NCI-H1417 treated with DMSO at 0.1 percent for 48 hours (cell line): ENCODE data around the gene AK3.

Experiments used
- DNase-seq: peaks from one replicate; lab custom pipeline; 2025; lab: John Stamatoyannopoulos, UW

The AK3 gene

GRCh38 chr9:4746278-4747030 lies 5.5 kb upstream of the AK3 start:
- no peak for DNase-seq

- DNase-seq = no peak
These were observed 2.3 kb upstream of the AK3 start for GRCh38 chr9:4743131-4743875.

GRCh38 chr9:4742246-4742645 lies 1.2 kb upstream of the AK3 start:
- DNase-seq = no peak

DNA sequence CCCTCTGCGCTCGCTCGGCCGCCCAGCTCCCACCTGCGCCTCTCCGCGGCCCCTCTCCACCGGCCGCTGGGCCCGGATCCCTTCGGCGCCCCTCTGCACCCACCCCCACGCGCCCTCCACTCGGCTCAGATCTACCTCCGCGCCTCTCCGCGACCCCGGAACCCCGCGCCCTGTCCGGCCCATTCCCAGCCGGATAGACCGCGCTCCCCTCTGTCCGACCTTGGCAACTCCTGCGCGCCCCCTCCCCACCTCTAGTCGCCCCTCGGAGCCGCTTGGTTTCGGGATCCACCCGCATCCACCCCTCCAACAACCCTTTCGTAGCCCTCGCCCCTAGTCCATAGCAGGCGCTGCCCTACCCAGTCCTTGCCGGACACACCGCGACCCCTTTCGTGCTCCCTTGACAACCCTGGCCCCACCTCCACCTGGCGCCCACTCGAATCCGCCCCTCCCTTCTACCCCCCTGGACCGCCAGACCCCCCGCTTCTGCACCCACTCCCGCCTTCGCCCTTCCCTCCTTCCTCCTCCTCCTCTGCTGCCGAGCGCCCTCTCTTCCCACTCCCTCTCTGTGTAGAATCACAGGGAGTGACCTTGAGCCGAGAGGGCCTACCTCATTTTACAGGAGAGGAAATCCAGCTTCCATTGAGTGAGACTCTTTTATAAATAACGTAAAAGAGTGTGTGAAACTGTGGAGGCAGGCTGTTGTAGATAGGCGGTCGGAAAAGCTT lies 525 bp upstream of the AK3 start:
- no peak for DNase-seq

- DNase-seq = no peak
These were observed 689 bp downstream of the AK3 start for GRCh38 chr9:4740388-4740637.

- no peak for DNase-seq
These were observed 1.2 kb downstream of the AK3 start for GRCh38 chr9:4739587-4740387.

- no peak for DNase-seq
These were observed 2.0 kb downstream of the AK3 start for GRCh38 chr9:4738866-4739586.

DNA sequence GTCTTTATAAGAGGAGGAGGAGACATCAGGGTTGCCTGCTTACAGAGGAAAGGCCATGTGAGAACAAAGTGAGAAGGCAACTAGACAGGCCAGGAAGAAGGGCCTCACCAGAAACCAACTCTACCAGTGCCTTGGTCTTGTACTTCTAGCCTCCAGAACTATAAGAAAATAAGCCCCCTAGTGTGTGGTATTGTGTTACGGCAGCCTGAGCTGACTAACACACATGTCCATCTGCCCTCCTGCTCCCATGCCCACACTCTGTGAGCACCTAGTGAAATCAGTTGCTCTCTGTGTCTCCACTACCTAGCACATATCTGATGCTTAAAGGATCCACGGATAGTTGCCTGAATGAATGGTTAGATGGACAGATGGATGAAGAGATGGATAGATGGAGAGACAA lies 6.9 kb downstream of the AK3 start:
- DNase-seq = no peak

DNA sequence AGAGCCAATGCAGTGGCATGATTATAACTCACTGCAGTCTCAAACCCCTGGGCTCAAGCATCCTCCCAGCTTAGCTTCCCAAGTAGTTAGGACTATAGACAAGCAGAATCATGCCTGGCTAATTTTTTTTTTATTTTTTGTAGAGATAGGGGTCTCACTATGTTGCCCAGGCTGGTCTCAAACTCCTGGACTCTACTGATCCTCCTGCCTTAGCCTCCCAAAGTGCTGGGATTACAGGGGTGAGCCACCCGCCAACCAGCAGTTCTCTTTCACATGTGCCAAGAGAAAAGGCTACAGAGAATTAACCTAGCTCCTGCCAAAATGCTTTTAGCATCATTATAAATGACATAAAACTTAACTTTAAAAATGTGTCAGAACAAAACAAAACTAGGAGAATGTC lies 8.1 kb downstream of the AK3 start:
- DNase-seq = no peak

GRCh38 chr9:4727593-4727992 lies 13.4 kb downstream of the AK3 start:
- DNase-seq = no peak

DNA sequence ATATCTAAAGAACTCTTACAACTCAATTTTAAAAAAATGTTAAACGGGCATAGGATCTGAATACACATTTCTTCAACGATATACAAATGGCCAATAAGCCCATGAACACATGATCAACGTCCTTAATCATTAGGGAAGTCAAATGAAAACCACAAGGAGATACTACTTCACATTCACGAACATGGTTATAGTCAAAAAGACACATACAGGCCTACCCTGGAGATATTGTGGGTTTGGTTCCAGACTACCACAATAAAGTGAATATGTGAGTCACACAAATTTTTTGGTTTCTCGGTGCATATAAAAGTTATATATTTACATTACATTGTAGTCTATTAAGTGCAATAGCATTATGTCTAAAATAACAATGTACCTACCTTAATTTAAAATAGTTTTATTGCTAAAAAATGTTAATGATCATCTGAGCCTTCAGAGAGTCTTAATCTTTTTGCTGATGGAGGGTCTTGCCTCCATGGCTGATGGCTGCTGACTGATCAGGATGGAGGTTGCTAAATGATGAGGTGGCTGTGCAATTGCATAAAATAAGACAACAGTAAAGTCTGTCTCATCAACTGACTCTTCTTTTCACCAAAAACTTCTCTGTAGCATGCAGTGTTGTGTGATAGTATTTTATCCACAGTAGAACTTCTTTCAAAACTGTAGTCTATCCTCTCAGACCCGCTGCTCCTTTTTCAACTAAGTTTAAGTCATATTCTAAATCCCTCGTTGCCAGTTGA lies 15.1 kb downstream of the AK3 start:
- no peak for DNase-seq

DNA sequence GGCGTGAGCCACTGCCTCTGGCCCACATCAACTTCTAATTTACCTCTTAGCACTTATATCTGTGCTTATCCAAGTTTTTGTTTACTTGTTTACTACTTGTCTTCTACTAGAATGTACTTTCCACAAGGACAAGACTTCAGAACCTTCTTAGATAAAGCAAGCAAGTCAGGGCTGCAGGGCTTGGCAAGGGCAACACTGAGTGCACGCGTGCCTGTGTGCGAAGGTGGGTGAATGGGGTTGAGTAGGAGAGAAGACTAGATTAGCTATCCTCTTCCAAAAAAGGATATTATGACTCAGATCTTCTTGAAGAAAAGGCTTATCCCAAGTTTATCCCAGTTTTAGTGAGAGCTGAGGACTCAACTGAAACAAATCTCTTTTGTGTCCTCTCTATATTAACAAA lies 19.3 kb downstream of the AK3 start:
- no peak for DNase-seq

GRCh38 chr9:4718911-4719310 lies 22.1 kb downstream of the AK3 start:
- DNase-seq = no peak

DNA sequence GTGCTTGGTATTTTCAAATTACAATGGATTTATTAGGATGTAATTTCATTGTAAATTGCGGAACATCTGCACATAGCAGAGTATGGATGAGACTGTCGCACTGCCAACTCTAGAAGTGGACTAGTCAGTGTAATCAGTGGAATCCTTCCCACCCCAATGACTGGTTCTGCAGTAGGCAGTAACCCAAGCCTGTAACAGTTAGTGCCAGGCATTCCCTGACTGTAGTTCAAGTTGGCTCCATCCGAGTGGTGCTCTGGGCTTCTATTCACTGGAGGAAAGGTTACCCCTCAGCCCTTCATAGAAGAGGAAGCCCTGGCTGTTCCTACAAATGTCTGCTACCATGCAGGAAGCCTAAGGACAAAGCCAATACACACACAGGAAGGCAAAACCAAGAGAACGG lies 23.2 kb downstream of the AK3 start:
- no peak for DNase-seq

DNA sequence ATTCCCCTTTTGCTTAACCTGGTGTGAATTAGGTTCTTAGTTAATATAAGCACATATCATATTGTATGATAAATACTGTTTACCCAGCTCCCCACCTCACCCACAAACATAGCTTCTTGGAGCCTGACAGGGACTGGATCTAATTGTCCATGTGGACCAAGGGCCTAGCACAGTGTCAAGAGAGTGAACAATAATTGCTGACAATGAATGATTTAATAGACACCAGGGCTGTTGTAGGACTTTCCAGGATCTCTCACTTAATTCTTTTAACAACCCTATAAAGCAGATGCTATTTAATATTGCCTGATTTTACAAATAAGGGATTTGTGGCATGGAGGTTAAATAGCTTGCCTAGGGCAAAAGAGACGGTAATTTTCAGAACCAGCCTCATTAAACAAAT lies 24.8 kb downstream of the AK3 start:
- DNase-seq = no peak

DNA sequence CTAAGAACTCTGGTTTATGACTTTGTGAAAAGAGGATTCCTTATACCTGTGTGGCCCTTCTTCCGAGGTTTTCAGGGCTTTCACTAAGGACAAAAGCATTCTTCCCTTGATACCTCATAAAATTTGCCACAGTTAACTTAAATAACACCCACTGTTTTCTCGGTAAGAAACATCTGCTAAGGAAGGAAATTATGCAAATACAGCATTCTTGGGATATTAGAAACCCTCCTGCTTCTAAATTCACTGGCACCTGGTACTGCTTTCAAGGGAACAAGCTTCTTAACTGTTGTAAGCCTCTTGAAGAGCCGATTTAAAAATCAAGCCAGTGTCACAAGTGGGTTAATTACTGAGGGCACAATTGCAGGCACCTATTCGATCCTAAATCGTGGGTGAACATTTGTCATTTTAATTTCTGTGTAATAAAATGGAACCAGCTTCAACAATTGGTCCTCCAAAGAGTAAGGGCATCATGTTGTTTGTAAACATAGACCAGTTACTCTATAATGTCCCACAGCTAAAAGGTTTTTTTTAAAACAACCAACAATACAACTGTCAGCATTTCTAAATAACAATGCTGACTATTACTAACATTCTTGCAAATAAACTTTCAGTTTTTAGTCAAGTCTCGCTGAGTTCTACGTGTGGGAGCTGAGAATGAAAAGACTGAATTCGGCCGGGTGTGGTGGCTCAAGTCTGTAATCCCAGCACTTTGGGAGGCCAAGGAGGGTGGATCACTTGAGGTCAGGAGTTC lies 26.6 kb downstream of the AK3 start:
- DNase-seq = no peak

DNA sequence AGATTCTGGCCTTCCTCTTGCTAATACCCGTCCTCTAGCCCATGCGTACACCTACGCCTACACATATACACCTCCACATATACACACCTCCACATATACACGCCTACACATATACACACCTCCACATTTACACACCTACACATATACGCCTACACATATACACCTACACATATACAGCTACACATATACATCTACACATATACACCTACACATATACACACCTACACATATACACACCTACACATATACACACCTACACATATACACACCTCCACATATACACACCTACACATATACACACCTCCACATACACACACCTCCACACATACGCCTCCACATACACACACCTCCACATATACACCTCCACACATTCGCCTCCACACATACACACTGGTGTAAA lies 27.2 kb downstream of the AK3 start:
- no peak for DNase-seq

- DNase-seq = no peak
These were observed 31.6 kb downstream of the AK3 start for GRCh38 chr9:4709380-4709779.

- no peak for DNase-seq
These were observed 33.9 kb downstream of the AK3 start for GRCh38 chr9:4706971-4707622.

GRCh38 chr9:4706021-4706420 lies 35.0 kb downstream of the AK3 start:
- DNase-seq = no peak
